NCI-H526 treated with DMSO at 0.1 percent for 48 hours (cell line): ENCODE measurements around the gene TCTA.
"Not testable (repeated sequence)": the region's sequence is repeated elsewhere in the genome, so short reads cannot be mapped to it uniquely, and the experiment has no call there.

Source experiments
- DNase-seq: peaks from one replicate; lab custom pipeline; 2025; lab: John Stamatoyannopoulos, UW

The TCTA gene

GRCh38 chr3:49411968-49412631, at the start of gene TCTA, which contains the start of gene RHOA:
Gene TCTA, plus strand, starts transcription at chr3:49412423. Its CDS starts 4 bp downstream, at chr3:49412427.
Gene RHOA, minus strand, starts transcription at chr3:49411976. Its CDS starts 36,387 bp downstream, at chr3:49375589.
- DNase-seq = peak; percentile 99

GRCh38 chr3:49362561-49362960, 49.7 kb upstream of the TCTA start:
- no peak for DNase-seq

- no peak for DNase-seq
Measured at GRCh38 chr3:49370585-49371290, 41.5 kb upstream of the TCTA start.

- DNase-seq = no peak
Measured at GRCh38 chr3:49371946-49372345, 40.3 kb upstream of the TCTA start.

- DNase-seq = no peak
Measured at GRCh38 chr3:49377483-49377882, 34.7 kb upstream of the TCTA start.

- DNase-seq = no peak
Measured at GRCh38 chr3:49378249-49378895, 33.9 kb upstream of the TCTA start.

- no peak for DNase-seq
Measured at GRCh38 chr3:49383387-49383786, 28.8 kb upstream of the TCTA start.

- no peak for DNase-seq
Measured at GRCh38 chr3:49385617-49386016, 26.6 kb upstream of the TCTA start.

- no peak for DNase-seq
Measured at GRCh38 chr3:49386056-49386756, 26.0 kb upstream of the TCTA start.

GRCh38 chr3:49387721-49388120, 24.5 kb upstream of the TCTA start:
- no peak for DNase-seq

GRCh38 chr3:49388289-49388820, 23.9 kb upstream of the TCTA start:
- DNase-seq = no peak

- no peak for DNase-seq
Measured at GRCh38 chr3:49389297-49389696, 22.9 kb upstream of the TCTA start.

GRCh38 chr3:49391310-49391709, 20.9 kb upstream of the TCTA start:
- not testable (repeated sequence) for DNase-seq

- DNase-seq = peak; percentile 2
Measured at GRCh38 chr3:49397470-49397869, 14.8 kb upstream of the TCTA start.

- no peak for DNase-seq
Measured at GRCh38 chr3:49399461-49399860, 12.8 kb upstream of the TCTA start.

- no peak for DNase-seq
Measured at GRCh38 chr3:49401766-49402165, 10.5 kb upstream of the TCTA start.

GRCh38 chr3:49403891-49404290, 8.3 kb upstream of the TCTA start:
- no peak for DNase-seq

- not testable (repeated sequence) for DNase-seq
Measured at GRCh38 chr3:49405570-49405969, 6.7 kb upstream of the TCTA start.

GRCh38 chr3:49406571-49407565, 5.4 kb upstream of the TCTA start:
- DNase-seq = no peak

GRCh38 chr3:49410066-49410845, 2.0 kb upstream of the TCTA start:
- no peak for DNase-seq
